Astrocyte (in vitro differentiated cells and primary cell): ENCODE data around the gene FGGY.

Experiments used
- EZH2 ChIP-seq: IDR thresholded peaks from 2 replicates; pipeline ENCODE4 v1.6.1; 2012; ENCODE audit warnings: mild to moderate bottlenecking, low read length, inconsistent platforms; ENCODE audit not compliant: insufficient read depth
- TF ChIP-seq, protein P1 (sequence below): IDR thresholded peaks from 2 replicates; pipeline ENCODE4 v1.5.1; 2011; ENCODE audit warnings: low read depth, mild to moderate bottlenecking, inconsistent platforms, low read length, moderate library complexity; ENCODE audit not compliant: insufficient read depth

DNA sequence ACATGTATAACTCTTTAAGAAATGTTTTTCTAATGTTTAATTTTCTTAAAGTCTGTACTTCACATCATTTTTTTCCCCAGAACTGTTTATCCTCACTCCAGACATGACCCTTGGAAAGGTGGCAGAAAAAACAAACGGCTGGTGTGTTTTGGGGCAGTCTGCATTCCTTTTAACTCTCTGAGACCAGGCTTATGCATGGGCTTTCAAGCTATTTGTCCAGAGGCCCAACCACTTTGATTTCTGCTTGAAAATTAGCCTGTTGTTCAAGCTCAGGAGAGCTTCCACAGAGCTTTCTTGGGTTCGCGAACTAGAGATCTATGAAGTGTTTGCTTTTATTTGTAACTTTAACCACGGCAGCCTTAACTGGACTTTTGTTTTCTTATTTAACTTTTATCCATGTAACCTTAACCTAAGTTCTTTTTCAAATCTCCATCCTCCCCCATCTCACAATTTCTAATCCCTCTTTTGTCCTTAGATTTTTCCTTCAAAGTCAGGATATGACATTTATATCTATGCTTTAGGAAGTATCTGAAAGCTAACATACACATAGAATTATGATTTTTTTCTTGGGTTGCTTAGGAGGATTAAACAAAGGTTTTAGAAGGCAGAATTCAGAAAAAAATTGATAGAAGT is 111.8 kb downstream of the FGGY start:
- TF ChIP-seq, protein P1, sequence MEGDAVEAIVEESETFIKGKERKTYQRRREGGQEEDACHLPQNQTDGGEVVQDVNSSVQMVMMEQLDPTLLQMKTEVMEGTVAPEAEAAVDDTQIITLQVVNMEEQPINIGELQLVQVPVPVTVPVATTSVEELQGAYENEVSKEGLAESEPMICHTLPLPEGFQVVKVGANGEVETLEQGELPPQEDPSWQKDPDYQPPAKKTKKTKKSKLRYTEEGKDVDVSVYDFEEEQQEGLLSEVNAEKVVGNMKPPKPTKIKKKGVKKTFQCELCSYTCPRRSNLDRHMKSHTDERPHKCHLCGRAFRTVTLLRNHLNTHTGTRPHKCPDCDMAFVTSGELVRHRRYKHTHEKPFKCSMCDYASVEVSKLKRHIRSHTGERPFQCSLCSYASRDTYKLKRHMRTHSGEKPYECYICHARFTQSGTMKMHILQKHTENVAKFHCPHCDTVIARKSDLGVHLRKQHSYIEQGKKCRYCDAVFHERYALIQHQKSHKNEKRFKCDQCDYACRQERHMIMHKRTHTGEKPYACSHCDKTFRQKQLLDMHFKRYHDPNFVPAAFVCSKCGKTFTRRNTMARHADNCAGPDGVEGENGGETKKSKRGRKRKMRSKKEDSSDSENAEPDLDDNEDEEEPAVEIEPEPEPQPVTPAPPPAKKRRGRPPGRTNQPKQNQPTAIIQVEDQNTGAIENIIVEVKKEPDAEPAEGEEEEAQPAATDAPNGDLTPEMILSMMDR = no peak
- TF ChIP-seq EZH2 = no peak
